Mesenchymal stem cell (in vitro differentiated cells and primary cell): Measurements from ENCODE around the gene NFATC1.

Experiments
- DNase-seq: peaks from one replicate; pipeline ENCODE4 v3.0.0-alpha.2; 2013
- H2AFZ ChIP-seq: one replicate; pipeline ENCODE4 v1.6.1; 2013; ENCODE audit warnings: low read depth, mild to moderate bottlenecking, control low read depth, inconsistent platforms, low read length, moderate library complexity
- H2AK5ac ChIP-seq: 2 replicates; pipeline ENCODE4 v1.6.1; 2013; ENCODE audit warnings: low read length, moderate library complexity, mild to moderate bottlenecking, inconsistent platforms; ENCODE audit not compliant: severe bottlenecking
- H2BK120ac ChIP-seq: one replicate; pipeline ENCODE4 v1.6.1; 2013; ENCODE audit warnings: low read depth, mild to moderate bottlenecking, inconsistent platforms, low read length, moderate library complexity
- H2BK12ac ChIP-seq, 2 experiments: one replicate each; pipeline ENCODE4 v1.6.1; 2013; ENCODE audit warnings: inconsistent platforms in 2 of 2, low read length in 2 of 2, mild to moderate bottlenecking in 2 of 2, moderate library complexity in 2 of 2, control low read depth in 1 of 2
- H2BK15ac ChIP-seq: one replicate; pipeline ENCODE4 v1.6.1; 2013; ENCODE audit warnings: mild to moderate bottlenecking, low read depth, inconsistent platforms; ENCODE audit not compliant: poor library complexity, severe bottlenecking
- H2BK5ac ChIP-seq: 2 replicates; pipeline ENCODE4 v1.6.1; 2013; ENCODE audit warnings: low read depth, mild to moderate bottlenecking, low read length, control low read depth, inconsistent platforms; ENCODE audit not compliant: poor library complexity, severe bottlenecking
- H3K14ac ChIP-seq, 2 experiments: one replicate each; pipeline ENCODE4 v1.6.1; 2013; ENCODE audit warnings: inconsistent platforms in 2 of 2, low read length in 2 of 2, control low read depth in 1 of 2, mild to moderate bottlenecking in 1 of 2, moderate library complexity in 1 of 2
- H3K18ac ChIP-seq, 2 experiments: one replicate each; pipeline ENCODE4 v1.6.1; 2013; ENCODE audit warnings: inconsistent platforms in 2 of 2, low read length in 2 of 2, control low read depth in 1 of 2, low read depth in 1 of 2, mild to moderate bottlenecking in 1 of 2
- H3K23ac ChIP-seq, 2 experiments: one replicate each; pipeline ENCODE4 v1.6.1; 2013; ENCODE audit warnings: inconsistent platforms in 2 of 2, low read length in 2 of 2, mild to moderate bottlenecking in 2 of 2, moderate library complexity in 2 of 2, control low read depth in 1 of 2
- H3K27ac ChIP-seq: 2 replicates; pipeline ENCODE4 v1.5.1; 2013; ENCODE audit warnings: mild to moderate bottlenecking, moderate library complexity, low read length, control low read depth, inconsistent platforms; ENCODE audit not compliant: poor library complexity, severe bottlenecking
- H3K27me3 ChIP-seq, 2 experiments: 2 replicates each; pipeline versions ENCODE4 v1.6.1 to v1.7.0; 2013; ENCODE audit warnings: low read length in 2 of 2, mild to moderate bottlenecking in 2 of 2, moderate library complexity in 2 of 2, control low read depth in 1 of 2, inconsistent platforms in 1 of 2; ENCODE audit not compliant: control insufficient read depth in 1 of 2, insufficient read depth in 1 of 2
- H3K36me3 ChIP-seq, 2 experiments: 2 replicates each; pipeline versions ENCODE4 v1.6.1 to v1.7.0; 2013; ENCODE audit warnings: low read length in 2 of 2, control low read depth in 1 of 2, inconsistent platforms in 1 of 2, low read depth in 1 of 2, mild to moderate bottlenecking in 1 of 2; ENCODE audit not compliant: insufficient read depth in 2 of 2, control insufficient read depth in 1 of 2
- H3K4ac ChIP-seq, 2 experiments: one replicate each; pipeline ENCODE4 v1.6.1; 2013; ENCODE audit warnings: inconsistent platforms in 2 of 2, low read length in 2 of 2, mild to moderate bottlenecking in 2 of 2, moderate library complexity in 2 of 2, control low read depth in 1 of 2, low read depth in 1 of 2
- H3K4me1 ChIP-seq: 2 replicates; pipeline ENCODE4 v1.6.1; 2013; ENCODE audit warnings: low read depth, low read length, control low read depth; ENCODE audit not compliant: control insufficient read depth, insufficient read depth
- H3K4me2 ChIP-seq: 2 replicates; pipeline ENCODE4 v1.6.1; 2013; ENCODE audit warnings: low read length, mild to moderate bottlenecking, inconsistent platforms; ENCODE audit not compliant: poor library complexity, severe bottlenecking
- H3K4me3 ChIP-seq, 2 experiments: 2 replicates each; pipeline versions ENCODE4 v1.5.1 to v1.7.0; 2013; ENCODE audit warnings: low read length in 2 of 2, mild to moderate bottlenecking in 2 of 2, control low read depth in 1 of 2, low read depth in 1 of 2; ENCODE audit not compliant: insufficient read depth in 1 of 2
- H3K79me1 ChIP-seq: replicated peaks from 2 replicates; pipeline ENCODE4 v1.6.1; 2013; ENCODE audit warnings: mild to moderate bottlenecking, control low read depth, low read length, inconsistent platforms; ENCODE audit not compliant: poor library complexity, severe bottlenecking
- H3K9ac ChIP-seq: 2 replicates; pipeline ENCODE4 v1.7.0; 2013; ENCODE audit warnings: mild to moderate bottlenecking, low read length, moderate library complexity
- H3K9me3 ChIP-seq: 2 replicates; pipeline ENCODE4 v1.7.0; 2013; ENCODE audit warnings: mild to moderate bottlenecking, low read length; ENCODE audit not compliant: control insufficient read depth
- H4K8ac ChIP-seq: one replicate; pipeline ENCODE4 v1.6.1; 2013; ENCODE audit warnings: inconsistent platforms, mild to moderate bottlenecking, low read length, moderate library complexity
- H4K91ac ChIP-seq: one replicate; pipeline ENCODE4 v1.6.1; 2013; ENCODE audit warnings: mild to moderate bottlenecking, low read length, inconsistent platforms
- WGBS: methylation state at CpG from one replicate; pipeline ENCODE4 v1.1.7; 2013; ENCODE audit warnings: mixed read lengths; 5-methylcytosine and 5-hydroxymethylcytosine counted together

Gene NFATC1

DNA sequence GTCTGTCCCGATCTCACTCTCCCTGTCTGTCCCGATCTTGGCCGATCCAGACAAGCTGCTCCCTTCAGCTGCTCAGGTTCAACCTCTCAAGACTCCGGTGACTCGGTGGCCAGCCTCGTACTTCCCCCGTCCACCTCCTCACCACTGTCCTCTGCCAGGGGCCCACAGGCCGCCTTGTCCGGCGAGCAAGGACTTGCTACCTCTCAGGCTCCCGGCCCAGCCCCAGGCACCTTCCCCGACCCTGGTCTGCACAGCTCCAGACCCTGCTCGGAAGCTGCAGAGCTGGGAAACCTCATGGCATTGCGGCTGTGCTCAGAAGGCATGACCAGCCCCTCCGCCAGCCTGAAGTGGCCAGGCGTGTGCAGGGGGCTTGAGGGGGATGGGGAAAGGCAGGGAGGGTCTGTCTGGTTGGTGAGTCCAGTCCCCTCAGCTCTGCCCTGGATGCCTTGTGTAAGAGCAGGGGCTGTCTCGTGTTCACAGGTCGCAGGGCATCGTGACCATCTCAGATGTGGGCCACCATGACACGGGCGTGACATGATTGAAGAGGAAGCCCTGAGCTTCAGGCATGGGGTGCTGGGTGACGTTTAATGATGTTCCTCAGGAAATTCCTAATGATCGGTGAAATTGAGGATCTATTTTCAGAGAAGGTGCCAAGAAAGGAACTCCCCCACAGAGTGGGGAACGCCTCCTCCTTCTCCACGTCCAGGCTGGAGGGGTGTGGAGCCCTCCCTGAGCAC, 162.6 kb downstream of the NFATC1 start:
- DNase-seq, result no peak
- H3K27me3 ChIP-seq, result peaks cover 0 to 25% of the 10 kb centered on the region in 2 experiments

DNA sequence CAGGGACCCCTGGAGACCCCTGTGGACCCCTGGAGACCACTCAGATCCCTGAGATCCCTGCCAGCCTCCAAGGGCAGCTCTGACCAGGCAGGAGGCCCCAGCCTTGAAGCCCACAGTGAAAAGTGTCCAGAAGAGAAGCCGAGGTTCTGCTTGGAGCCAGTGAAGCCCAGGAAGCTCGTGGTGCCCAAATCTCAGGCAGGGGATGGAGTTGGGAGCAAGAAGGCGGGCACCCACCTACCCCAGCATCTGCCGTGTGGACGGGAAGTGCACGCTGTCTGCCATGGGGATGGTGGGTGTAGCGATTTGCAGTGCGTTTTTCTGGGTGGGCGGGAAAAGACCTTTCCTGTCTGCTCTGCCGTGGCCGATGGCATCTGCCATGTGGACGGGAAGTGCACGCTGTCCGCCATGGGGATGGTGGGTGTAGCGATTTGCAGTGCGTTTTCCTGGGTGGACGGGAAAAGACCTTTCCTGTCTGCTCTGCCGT, 163.2 kb downstream of the NFATC1 start:
- H3K4ac ChIP-seq, result no peak overlapping the region
- peaks cover 0 to 21% of the 10 kb centered on the region in 2 experiments for H3K27me3 ChIP-seq
- no peak overlapping the region for H3K23ac ChIP-seq
- H3K14ac ChIP-seq, result no peak overlapping the region
- DNase-seq, result no peak
- no peak overlapping the region for H4K91ac ChIP-seq
- no peaks in the 10 kb centered on the region for H3K79me1 ChIP-seq
- no peak overlapping the region for H3K18ac ChIP-seq
- WGBS, result 90% methylated on average over 18 of the region's 18 CpGs
- H2AK5ac ChIP-seq, result no peak overlapping the region
- no peak overlapping the region for H2BK15ac ChIP-seq
- H3K4me2 ChIP-seq, result no peak overlapping the region
- H2BK120ac ChIP-seq, result no peak overlapping the region
- H2BK12ac ChIP-seq, result no peak overlapping the region
- H3K9me3 ChIP-seq, result no peaks in the 10 kb centered on the region
- no peak overlapping the region for H3K4me3 ChIP-seq
- H2BK5ac ChIP-seq, result no peak overlapping the region
- H3K4me1 ChIP-seq, result peaks cover 3% of the 10 kb centered on the region
- H2AFZ ChIP-seq, result no peak overlapping the region
- H3K36me3 ChIP-seq, result no peaks in the 10 kb centered on the region
- no peak overlapping the region for H3K9ac ChIP-seq
- H3K27ac ChIP-seq, result no peak overlapping the region
- H4K8ac ChIP-seq, result no peak overlapping the region

More for the DNA sequence above, 162.6 kb downstream of the NFATC1 start:
- Histone ChIP-seq H3K23ac (no peak overlapping the region), H3K79me1 (no peaks in the 10 kb centered on the region), H3K4me2 (no peak overlapping the region), H3K4me3 (no peak overlapping the region), H3K14ac (no peak overlapping the region), H3K36me3 (no peaks in the 10 kb centered on the region), H4K91ac (no peak overlapping the region), H2BK12ac (no peak overlapping the region), H2BK5ac (no peak overlapping the region), H3K9ac (no peak overlapping the region), H3K18ac (no peak overlapping the region), H2AK5ac (no peak overlapping the region), H3K27ac (no peak overlapping the region), H3K4ac (no peak overlapping the region), H2AFZ (no peak overlapping the region), H3K9me3 (no peaks in the 10 kb centered on the region), H4K8ac (no peak overlapping the region), H2BK120ac (no peak overlapping the region), H2BK15ac (no peak overlapping the region), H3K4me1 (peaks cover 3% of the 10 kb centered on the region)
- 90% methylated on average over 25 of the region's 25 CpGs for WGBS

DNA sequence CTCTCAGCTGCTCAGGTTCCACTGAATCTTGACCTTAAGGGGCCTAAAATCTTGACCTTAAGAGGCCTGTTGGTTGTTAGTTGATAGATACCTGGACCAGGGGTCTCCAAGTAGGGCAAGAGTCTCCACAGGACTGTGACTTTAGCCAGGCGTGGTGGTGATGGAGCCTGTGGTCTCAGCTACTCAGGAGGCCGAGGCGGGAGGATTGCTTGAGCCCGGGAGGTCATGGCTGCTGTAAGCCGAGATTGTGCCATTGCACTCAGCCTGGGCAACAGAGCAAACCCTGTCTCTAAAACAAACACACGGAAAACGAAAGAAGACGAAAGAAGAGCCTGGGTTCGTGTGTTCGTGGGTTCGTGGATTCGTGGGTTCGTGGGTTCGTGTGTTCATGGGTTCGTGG, 163.7 kb downstream of the NFATC1 start:
- H4K8ac ChIP-seq, result no peak overlapping the region
- no peak overlapping the region for H2BK5ac ChIP-seq
- H3K4me1 ChIP-seq, result peaks cover 3% of the 10 kb centered on the region
- H2AFZ ChIP-seq, result no peak overlapping the region
- H2AK5ac ChIP-seq, result no peak overlapping the region
- H2BK120ac ChIP-seq, result no peak overlapping the region
- WGBS, result 93% methylated on average over 15 of the region's 15 CpGs
- H3K18ac ChIP-seq, result no peak overlapping the region
- H3K14ac ChIP-seq, result no peak overlapping the region
- no peak overlapping the region for H2BK15ac ChIP-seq
- H3K9ac ChIP-seq, result no peak overlapping the region
- H3K9me3 ChIP-seq, result no peaks in the 10 kb centered on the region
- H3K79me1 ChIP-seq, result no peaks in the 10 kb centered on the region
- H2BK12ac ChIP-seq, result no peak overlapping the region
- no peak overlapping the region for H3K27ac ChIP-seq
- H4K91ac ChIP-seq, result no peak overlapping the region
- H3K27me3 ChIP-seq, result peaks cover 0 to 16% of the 10 kb centered on the region in 2 experiments
- H3K36me3 ChIP-seq, result no peaks in the 10 kb centered on the region
- no peak overlapping the region for H3K23ac ChIP-seq
- no peak overlapping the region for H3K4me2 ChIP-seq
- no peak for DNase-seq
- no peak overlapping the region for H3K4ac ChIP-seq
- no peak overlapping the region for H3K4me3 ChIP-seq

- Histone ChIP-seq H3K27ac (no peak overlapping the region), H3K4me3 (no peak overlapping the region), H3K4ac (no peak overlapping the region), H3K4me1 (peaks cover 3% of the 10 kb centered on the region), H4K91ac (peak overlapping the region; percentile 35), H2BK120ac (no peak overlapping the region), H2AK5ac (no peak overlapping the region), H3K9ac (no peak overlapping the region), H3K14ac (no peak overlapping the region), H2AFZ (no peak overlapping the region), H3K4me2 (no peak overlapping the region), H3K9me3 (no peaks in the 10 kb centered on the region), H3K79me1 (no peaks in the 10 kb centered on the region), H3K36me3 (no peaks in the 10 kb centered on the region), H3K27me3 (peaks cover 0 to 9% of the 10 kb centered on the region in 2 experiments), H4K8ac (no peak overlapping the region), H3K18ac (no peak overlapping the region), H3K23ac (no peak overlapping the region), H2BK12ac (no peak overlapping the region), H2BK15ac (no peak overlapping the region), H2BK5ac (no peak overlapping the region)
- WGBS, result 92% methylated on average over 34 of the region's 34 CpGs
- DNase-seq, result no peak
Observed at GRCh38 chr18:79560042-79560860, 164.5 kb downstream of the NFATC1 start.
